Activated CD4-positive, alpha-beta T cell treated with anti-CD3 and anti-CD28 coated beads, Interleukin-2, amount 50 U/mL, for 16 hours (primary cell): ENCODE data around the gene FAM3A.

ENCODE experiments used
- DNase-seq: peaks from one replicate; pipeline ENCODE4 v3.0.0-alpha.2; 2020

FAM3A gene

DNA sequence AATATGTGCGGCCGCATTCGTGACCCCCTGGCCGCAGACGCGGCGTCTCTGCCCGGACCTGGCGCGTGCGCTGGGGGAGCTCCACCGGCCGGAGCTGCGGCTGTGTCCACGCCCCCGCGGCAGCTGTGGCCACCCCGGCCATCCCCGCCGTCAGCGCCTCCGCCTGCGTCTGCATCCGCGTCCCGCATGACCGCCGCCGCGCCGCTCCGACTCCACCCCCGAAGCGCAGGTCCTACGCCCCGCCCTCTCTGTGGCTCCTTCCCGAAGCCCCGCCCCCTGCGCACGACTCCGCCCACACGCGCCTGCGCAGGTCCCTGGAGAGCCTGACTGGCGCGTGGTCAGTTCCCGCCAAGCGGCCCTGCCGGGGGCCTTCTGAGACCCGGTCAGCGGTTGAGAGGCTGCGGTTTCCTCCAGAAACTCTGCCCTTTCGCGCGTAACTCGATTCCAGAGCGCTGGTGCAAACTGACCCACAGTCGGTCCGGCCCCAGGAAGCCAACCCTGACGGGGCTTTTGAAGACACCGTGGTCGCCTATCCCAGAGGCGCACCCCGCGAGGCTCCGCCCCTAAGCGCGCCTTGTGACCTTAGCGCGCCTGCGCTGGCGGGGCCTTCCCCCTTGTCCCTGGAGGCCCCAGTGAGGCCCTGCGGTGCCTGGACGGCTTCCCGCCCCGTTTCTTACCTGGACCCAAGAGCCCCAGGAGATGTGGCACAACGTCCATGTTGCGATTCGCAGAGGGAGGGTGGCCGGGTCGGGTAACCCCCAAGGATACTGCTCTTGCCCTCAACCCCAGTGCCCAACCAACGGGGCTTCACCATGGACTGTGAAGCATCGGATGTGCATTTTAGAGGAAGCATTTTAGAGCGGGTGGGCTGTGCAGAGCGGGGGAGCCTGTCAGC is 37.1 kb downstream of the FAM3A start, which contains the start of gene LAGE3:
LAGE3 (minus strand) TSS at position 554 of the 895 bp plus-strand sequence; CDS start at position 188, 366 bp downstream.
- peak; percentile 94 for DNase-seq

DNA sequence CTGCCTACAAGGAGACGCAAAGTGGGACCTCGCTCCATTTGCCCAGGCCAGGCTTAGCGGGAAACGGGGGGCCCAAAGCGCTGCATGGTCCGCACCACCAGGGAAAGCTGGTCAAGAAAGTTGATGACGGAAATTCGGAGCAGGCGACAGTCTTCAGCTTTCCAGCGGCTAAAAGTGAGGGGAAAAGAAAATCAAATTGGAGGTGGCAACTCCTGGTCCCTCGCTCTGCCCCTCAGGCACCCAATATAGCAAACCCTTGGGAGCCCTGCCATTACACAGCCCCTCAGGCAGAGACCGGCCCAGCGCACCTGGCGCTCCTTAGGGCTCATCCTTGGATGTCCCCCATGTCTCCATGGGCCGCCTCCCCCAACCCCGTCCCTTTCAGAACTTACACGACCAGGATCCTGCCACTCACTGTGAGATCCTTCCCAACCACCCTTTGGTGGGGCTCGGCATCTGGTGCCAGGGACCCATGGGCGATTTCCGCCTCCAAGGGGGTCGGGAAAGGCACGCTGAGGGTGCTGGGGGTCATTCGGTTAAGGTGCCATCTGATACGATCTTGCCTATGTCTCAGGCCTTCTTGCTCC is 38.0 kb downstream of the FAM3A start:
- no peak for DNase-seq

DNA sequence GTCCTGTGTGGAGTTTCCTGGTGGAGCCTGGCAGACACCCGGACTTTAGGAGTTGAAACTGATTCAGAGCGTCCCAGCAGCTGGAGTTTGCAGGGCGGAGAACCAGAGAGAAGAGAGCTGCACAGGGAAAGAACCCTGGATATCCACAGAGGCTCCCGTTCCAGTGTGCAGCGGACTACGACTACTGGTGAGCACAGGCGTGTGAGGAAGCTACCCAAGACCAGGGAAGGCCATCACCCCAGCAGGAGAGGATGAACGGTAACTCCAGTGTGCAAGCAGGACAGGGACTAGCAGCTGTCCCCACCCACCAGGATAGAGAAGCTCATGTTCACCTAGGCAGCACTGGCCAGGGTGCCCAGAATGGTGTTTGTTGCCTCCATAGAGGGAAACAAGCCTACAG is 39.2 kb downstream of the FAM3A start:
- no peak for DNase-seq

DNA sequence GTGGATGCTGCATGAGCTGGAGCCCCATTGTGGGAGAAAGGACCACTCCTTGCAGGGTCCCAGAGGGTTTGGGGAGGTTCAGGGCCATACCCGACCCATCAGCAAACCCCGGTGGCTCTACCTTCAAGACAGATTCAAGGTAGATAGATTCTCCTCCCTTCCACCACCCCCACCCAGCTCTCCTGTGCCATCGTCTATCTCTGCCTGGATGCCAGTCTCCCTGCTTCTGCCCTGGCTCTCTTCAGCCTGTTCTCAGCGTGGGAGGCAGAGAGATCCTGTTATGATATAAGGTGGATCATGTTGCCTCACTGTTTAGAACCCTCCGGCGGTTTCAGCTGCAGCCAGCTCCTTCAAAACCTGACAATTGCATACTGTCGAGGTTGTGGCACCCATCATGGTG is 42.3 kb downstream of the FAM3A start:
- no peak for DNase-seq

DNA sequence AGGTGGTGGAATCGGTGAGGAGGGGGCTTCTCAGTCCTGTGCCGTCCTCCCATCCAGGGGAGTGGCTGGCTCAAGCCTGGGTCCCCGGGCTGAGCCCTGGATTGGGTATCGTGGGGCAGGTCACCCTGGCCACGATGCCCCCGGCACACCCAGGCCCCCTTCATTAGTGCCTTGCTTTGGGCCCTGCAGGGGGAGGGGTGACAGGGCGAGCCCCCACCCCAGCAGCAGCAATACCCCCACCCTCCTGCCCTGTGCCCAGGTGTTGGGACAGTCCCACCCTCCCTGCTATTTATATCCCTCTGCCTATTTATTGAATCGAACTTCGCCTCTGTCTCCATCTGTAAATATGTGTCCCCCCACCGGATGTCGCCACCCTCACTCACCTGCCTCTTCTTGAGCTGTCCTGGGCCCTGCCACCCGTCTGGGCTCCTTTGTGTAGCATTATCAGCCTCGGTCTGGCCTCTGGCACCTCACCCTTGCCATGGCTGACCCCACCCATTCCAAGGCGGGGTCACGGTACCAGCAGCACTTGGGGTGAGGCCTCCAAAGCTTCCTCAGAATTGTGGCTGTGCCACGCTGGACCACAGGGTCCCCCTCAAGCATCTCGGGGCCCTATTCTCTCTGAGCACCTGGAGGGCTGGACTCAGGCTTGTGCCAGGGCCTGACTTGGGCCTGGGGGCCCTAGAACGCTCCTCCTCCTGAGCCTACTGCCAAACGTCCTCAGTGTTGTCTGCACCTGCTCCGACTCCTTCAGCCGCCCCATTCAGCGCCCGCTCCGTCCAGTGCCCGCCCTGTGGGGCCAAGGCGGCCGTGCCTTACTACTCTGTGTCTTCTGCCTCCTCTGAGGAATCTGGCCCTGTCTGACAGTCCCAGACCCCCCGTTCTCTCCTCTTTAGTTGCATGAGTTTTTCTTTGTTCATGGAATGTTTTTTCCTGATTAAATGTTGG is 43.1 kb downstream of the FAM3A start:
- no peak for DNase-seq

DNA sequence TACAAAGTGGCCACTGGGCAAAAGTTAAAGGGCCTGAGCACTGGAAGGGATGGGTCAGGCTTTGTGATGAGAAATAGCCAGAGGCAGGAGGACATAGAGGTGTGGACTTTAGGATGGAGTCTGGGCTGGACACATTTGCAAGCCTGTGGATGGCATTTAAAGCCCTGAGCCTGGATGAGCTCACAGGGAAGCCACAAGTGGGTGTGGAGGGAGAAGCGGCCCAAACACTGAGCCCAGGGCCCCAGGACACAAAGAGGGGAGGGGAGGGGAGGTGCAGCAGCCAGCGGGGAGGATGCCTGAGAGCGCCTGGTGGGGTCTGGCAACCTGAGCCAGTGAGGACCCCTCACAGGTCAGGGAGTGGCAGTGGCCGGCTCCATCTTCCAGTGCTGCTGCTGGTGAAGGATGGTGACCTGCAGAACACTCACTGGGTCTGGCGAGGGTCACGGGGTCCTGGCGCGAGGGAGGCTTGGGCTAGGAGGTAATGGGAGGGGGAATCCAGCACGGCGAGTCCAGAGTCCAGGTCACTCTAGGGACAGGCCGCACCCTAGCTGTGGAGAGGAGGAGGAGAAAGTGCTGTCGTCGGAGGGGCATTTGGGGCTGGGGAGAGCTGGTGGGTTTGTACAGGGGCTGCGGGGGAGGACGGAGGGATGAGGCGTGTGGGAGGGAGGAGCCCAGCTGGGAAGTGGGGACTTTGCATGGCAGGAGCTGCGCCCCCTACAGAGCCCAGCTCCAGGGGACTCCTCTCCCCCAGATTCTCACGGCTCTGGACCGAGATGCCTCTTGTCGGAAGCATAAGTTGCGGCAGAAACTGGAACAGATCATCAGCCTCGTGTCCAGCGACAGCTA is 44.0 kb downstream of the FAM3A start:
- DNase-seq, result no peak

DNA sequence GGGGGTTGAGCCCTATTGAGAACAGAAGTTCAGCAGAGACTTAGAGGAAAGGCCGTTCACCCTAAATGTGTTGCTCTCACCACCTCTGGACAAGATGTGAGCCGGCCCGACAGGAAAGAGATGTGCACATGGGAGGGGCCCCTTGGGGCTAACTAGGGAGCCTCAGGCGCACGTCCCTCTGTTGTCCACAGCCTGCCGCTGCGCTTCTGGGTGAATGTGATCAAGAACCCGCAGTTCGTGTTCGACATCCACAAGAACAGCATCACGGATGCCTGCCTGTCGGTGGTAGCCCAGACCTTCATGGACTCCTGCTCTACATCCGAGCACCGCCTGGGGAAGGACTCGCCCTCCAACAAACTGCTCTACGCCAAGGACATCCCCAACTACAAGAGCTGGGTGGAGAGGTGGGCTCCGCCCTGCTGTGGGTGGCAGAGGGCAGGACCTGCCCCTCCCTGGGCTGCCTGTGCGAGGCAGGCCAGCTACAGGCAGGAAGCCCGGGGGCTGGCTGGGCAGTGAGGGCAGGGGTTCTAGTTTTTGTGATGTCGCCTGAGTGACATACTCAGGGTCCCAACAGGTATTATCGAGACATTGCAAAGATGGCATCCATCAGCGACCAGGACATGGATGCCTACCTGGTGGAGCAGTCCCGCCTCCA is 45.0 kb downstream of the FAM3A start:
- no peak for DNase-seq

DNA sequence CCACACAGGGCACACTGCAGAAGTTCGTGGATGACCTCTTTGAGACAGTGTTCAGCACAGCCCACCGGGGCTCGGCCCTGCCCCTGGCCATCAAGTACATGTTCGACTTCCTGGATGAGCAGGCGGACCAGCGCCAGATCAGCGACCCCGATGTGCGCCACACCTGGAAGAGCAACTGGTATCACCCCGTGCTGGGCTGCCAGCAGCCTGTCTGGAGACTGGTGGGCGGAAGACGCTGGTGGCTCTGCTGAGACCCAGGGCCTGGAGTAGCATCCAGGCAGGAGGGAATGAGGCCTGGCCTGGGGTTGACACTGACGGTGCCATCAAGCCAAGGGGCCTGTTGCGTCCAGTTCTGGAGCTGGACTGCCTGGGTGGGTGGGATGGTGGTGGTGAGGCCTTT is 45.6 kb downstream of the FAM3A start:
- DNase-seq, result no peak

DNA sequence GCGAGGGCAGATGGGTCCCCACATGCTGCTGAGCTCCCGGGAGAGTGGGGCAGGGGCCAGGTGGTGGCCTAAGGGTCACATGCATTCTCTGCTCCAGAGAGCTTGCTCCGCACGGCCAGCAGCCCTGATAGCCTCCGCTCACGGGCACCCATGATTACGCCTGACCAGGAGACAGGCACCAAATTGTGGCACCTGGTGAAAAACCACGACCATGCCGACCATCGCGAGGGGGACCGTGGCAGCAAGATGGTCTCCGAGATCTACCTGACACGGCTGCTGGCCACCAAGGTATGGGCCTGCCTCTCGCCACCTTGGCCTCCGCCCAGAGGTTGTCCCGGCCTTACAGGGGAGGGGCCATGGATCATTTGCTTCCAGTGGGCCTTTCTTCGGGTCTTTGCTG is 46.2 kb downstream of the FAM3A start:
- DNase-seq, result no peak

DNA sequence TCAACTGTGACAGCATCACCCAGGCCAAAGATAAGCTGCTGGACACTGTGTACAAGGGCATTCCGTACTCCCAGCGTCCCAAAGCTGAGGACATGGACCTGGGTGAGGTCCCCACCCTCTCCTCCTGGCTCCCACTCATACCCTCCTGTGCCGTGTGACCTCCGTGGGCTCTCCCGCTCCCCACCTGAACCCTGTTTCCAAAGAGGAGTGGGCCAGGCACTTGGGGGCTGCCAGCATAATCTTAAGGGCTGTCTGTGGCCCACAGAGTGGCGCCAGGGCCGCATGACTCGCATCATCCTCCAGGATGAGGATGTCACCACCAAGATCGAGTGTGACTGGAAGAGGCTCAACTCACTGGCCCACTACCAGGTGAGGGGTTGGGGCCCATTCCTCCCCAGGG is 46.9 kb downstream of the FAM3A start:
- DNase-seq, result no peak

DNA sequence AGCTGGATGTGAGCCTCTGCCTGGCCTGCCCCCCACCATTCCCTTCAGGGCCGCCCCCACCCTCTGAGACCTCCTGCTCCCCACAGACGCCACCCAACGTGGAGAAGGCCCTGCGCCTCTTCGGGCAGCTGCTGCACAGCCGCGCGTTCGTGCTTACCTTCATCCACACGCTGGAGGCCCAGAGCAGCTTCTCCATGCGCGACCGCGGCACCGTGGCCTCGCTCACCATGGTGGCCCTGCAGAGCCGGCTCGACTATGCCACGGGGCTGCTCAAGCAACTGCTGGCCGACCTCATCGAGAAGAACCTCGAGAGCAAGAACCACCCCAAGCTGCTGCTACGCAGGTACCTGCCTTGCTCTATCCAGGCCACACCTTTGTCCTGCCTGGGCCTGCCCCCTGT is 47.8 kb downstream of the FAM3A start:
- no peak for DNase-seq

DNA sequence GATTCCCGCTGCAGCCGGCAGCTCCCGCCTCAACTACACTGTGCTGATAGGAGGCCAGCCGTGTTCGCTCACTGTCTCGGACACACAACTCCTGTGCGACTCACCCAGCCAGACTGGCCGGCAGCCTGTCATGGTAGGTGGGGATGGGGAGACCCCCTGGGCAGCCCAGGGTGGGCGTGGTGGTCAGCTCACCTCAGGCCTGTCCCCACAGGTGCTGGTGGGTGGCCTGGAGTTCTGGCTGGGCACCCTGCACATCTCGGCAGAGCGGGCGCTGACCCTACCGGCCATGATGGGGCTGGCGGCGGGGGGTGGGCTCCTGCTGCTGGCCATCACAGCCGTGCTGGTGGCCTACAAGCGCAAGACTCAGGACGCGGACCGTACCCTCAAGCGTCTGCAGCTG is 48.5 kb downstream of the FAM3A start:
- no peak for DNase-seq

DNA sequence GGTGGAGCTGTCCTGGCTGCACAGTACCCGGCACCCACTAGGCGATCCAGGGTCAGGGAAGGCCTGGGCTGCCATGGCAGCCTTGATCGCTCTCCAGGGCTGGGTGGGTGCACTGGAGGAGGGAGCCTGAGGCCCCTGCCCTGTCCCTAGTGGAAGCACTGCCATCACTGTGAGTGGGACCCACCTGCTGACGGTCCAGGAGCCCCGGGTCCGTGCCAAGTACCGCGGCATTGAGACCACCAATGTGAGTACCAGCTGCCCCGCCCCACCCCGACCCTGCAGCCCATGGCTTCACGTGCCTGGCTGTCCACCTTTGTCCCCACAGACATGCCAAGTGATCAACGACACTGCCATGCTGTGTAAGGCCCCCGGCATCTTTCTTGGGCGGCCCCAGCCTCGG is 49.1 kb downstream of the FAM3A start:
- no peak for DNase-seq

DNA sequence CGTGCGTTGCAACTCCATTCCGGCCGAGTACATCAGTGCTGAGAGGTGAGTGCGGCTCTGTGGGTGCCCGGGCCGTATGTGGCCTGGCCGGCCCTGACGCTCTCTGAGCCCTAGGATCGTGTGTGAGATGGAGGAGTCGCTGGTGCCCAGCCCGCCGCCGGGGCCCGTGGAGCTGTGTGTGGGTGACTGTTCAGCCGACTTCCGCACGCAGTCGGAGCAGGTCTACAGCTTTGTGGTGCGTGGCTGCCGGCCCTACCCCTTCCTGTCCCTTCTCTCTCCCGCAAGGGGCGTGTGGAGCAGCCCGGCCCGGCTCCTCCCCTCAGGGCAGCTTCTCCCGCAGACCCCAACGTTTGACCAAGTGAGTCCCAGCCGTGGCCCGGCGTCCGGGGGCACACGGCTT is 50.0 kb downstream of the FAM3A start:
- no peak for DNase-seq

DNA sequence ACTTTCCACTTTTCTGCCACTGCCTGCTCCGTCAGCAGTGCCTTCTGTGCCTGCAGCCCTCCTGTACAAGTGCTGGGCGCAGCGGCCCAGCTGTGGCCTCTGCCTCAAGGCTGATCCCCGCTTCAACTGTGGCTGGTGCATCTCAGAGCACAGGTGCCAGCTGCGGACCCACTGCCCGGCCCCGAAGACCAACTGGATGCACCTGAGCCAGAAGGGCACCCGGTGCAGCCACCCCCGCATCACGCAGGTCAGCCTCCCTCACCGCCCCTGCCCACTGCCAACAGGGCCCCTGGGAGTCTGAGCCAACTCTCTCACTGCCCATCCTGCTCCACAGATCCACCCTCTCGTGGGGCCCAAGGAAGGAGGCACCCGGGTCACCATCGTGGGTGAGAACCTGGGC is 50.4 kb downstream of the FAM3A start:
- no peak for DNase-seq

DNA sequence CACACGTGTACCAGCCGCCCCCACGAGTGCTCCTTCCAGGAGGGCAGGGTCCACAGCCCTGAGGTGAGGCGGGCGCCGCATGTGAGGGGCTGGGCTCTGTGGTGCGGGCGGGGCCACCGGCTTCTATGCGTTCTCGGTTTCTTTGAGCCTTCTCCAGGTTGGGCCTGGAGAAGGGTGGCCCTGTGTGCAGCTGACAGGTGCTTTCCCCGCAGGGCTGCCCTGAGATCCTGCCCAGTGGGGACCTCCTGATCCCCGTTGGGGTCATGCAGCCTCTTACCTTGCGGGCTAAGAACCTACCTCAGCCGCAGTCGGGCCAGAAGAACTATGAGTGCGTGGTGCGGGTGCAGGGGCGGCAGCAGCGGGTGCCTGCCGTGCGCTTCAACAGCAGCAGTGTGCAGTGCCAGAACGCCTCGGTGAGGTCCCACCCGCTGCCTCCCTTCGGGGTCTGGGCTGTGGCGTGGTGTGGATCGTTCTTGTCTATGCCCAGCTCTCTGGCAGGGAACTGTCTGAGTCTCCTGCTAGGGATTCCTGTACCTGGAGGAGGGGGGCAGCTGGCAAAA is 51.1 kb downstream of the FAM3A start:
- no peak for DNase-seq

DNA sequence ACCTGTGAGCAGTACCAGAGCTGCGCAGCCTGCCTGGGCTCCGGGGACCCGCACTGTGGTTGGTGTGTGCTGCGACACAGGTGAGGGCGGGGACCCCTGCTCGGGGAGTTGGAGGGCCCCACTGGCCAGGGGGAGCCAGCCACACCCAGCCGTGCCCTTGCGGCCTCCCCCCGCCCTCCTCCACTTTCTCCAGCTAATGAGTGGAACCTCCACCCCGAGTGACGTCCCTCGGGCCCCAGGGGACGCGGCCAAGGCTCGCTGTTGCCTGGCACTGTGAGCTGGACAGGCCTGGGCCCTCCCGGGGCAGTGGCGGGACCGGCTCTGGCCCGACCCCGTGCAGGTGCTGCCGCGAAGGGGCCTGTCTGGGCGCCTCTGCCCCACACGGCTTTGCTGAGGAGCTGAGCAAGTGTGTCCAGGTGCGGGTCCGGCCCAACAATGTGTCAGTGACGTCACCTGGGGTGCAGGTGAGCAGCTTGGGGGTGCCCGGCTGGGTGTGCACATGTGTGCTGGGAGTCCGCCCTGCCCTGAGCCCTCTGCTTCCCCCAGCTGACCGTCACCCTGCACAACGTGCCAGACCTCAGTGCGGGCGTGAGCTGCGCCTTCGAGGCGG is 52.3 kb downstream of the FAM3A start:
- DNase-seq, result no peak

DNA sequence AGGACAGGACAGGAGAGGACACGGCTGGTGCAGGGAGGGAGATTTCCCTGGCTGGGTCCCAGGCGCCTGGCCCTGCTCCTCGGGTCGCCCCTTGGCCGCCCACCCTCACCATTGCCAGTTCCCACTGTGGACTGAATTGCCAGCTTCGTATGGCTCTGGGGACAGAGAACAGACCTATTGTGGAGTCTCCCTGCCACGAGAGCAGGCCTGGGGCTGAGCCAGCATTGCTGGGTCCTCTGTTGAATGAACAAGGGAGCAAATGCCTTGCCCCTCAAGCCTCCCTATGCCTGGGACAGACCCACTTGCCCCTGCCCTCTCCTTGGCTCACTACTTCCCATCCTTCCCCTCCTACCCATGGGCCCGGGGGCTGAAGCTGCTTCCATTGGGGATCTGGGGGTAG is 53.6 kb downstream of the FAM3A start:
- DNase-seq, result no peak

DNA sequence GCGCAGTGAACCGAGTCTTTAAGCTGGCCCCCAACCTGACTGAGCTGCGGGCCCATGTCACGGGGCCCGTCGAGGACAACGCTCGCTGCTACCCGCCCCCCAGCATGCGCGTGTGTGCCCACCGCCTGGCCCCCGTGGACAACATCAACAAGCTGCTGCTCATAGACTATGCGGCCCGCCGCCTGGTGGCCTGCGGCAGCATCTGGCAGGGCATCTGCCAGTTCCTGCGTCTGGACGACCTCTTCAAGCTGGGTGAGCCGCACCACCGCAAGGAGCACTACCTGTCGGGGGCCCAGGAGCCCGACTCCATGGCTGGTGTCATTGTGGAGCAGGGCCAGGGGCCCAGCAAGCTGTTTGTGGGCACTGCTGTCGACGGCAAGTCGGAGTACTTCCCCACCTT is 55.7 kb downstream of the FAM3A start:
- DNase-seq, result no peak

DNA sequence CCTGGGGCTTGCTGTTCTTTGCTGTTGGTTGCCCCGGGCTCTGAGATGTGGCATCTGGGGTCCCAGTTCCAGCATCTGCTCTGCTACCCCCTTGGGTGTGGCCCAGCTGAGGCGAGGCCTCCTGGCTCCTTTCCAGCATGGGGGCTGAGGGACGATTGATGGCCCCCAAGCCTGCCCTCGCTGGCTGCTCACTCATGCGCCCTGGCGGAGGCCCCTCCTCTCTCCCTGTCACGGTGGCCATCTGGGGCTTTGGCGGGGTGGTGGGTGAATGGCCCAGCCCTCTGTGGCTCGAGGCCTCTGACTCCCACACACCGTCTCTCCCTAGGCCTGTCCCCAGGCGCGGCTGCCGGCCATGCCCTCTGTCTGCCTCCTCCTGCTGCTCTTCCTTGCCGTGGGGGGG is 56.2 kb downstream of the FAM3A start:
- DNase-seq, result no peak
